HL-60 (cell line): Measurements from ENCODE around the gene LBX1.

Experiments
- POLR2AphosphoS5 ChIP-seq: IDR thresholded peaks from 2 replicates; pipeline ENCODE4 v1.6.1; 2012; ENCODE audit warnings: low read depth
- SPI1 ChIP-seq: IDR thresholded peaks from 2 replicates; pipeline ENCODE4 v1.6.1; 2012; ENCODE audit warnings: low read depth, mild to moderate bottlenecking, borderline replicate concordance
- TF ChIP-seq, protein P1 (sequence below): IDR thresholded peaks from one replicate; pipeline ENCODE4 v1.5.1; 2011; ENCODE audit warnings: low read length, control low read depth, inconsistent platforms; ENCODE audit not compliant: insufficient read depth
- TF ChIP-seq, protein P2 (sequence below): IDR thresholded peaks from 2 replicates; pipeline ENCODE4 v1.6.1; 2012; ENCODE audit warnings: low read depth; ENCODE audit not compliant: insufficient replicate concordance

DNA sequence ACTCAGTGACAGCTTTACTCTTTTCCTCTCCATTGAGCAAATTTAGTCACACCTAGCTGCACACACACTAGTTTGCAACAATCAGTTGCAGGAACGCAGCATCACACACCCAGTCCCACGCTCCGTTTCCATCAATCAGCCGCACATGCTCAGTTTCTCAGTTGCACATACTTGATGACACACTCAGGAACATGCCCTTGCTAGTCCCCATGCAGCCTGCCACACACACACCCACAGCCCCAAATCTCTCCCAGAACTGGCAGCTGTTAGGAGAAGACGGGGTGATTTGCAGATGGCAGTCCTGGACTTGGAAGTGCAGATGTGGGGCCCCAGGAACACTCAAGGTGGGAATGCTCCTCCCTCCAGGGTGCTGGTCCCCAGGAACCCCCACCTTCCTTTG, 7.7 kb downstream of the LBX1 start:
- TF ChIP-seq, protein P1, sequence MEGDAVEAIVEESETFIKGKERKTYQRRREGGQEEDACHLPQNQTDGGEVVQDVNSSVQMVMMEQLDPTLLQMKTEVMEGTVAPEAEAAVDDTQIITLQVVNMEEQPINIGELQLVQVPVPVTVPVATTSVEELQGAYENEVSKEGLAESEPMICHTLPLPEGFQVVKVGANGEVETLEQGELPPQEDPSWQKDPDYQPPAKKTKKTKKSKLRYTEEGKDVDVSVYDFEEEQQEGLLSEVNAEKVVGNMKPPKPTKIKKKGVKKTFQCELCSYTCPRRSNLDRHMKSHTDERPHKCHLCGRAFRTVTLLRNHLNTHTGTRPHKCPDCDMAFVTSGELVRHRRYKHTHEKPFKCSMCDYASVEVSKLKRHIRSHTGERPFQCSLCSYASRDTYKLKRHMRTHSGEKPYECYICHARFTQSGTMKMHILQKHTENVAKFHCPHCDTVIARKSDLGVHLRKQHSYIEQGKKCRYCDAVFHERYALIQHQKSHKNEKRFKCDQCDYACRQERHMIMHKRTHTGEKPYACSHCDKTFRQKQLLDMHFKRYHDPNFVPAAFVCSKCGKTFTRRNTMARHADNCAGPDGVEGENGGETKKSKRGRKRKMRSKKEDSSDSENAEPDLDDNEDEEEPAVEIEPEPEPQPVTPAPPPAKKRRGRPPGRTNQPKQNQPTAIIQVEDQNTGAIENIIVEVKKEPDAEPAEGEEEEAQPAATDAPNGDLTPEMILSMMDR = no peak
- no peak for TF ChIP-seq POLR2AphosphoS5
- TF ChIP-seq, protein P2, sequence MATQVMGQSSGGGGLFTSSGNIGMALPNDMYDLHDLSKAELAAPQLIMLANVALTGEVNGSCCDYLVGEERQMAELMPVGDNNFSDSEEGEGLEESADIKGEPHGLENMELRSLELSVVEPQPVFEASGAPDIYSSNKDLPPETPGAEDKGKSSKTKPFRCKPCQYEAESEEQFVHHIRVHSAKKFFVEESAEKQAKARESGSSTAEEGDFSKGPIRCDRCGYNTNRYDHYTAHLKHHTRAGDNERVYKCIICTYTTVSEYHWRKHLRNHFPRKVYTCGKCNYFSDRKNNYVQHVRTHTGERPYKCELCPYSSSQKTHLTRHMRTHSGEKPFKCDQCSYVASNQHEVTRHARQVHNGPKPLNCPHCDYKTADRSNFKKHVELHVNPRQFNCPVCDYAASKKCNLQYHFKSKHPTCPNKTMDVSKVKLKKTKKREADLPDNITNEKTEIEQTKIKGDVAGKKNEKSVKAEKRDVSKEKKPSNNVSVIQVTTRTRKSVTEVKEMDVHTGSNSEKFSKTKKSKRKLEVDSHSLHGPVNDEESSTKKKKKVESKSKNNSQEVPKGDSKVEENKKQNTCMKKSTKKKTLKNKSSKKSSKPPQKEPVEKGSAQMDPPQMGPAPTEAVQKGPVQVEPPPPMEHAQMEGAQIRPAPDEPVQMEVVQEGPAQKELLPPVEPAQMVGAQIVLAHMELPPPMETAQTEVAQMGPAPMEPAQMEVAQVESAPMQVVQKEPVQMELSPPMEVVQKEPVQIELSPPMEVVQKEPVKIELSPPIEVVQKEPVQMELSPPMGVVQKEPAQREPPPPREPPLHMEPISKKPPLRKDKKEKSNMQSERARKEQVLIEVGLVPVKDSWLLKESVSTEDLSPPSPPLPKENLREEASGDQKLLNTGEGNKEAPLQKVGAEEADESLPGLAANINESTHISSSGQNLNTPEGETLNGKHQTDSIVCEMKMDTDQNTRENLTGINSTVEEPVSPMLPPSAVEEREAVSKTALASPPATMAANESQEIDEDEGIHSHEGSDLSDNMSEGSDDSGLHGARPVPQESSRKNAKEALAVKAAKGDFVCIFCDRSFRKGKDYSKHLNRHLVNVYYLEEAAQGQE = no peak
- no peak for TF ChIP-seq SPI1
